Mesenchymal stem cell (in vitro differentiated cells and primary cell): ENCODE measurements around the gene TMPRSS6.
A peak's percentile ranks its signal among the peaks of the same experiment; 100 is the strongest.

Source experiments
- DNase-seq: peaks from one replicate; pipeline ENCODE4 v3.0.0-alpha.2; 2013
- H2AFZ ChIP-seq: one replicate; pipeline ENCODE4 v1.6.1; 2013; ENCODE audit warnings: low read depth, mild to moderate bottlenecking, control low read depth, inconsistent platforms, low read length, moderate library complexity
- H2AK5ac ChIP-seq: 2 replicates; pipeline ENCODE4 v1.6.1; 2013; ENCODE audit warnings: low read length, moderate library complexity, mild to moderate bottlenecking, inconsistent platforms; ENCODE audit not compliant: severe bottlenecking
- H2BK120ac ChIP-seq: one replicate; pipeline ENCODE4 v1.6.1; 2013; ENCODE audit warnings: low read depth, mild to moderate bottlenecking, inconsistent platforms, low read length, moderate library complexity
- H2BK12ac ChIP-seq, 2 experiments: one replicate each; pipeline ENCODE4 v1.6.1; 2013; ENCODE audit warnings: inconsistent platforms in 2 of 2, low read length in 2 of 2, mild to moderate bottlenecking in 2 of 2, moderate library complexity in 2 of 2, control low read depth in 1 of 2
- H2BK15ac ChIP-seq: one replicate; pipeline ENCODE4 v1.6.1; 2013; ENCODE audit warnings: mild to moderate bottlenecking, low read depth, inconsistent platforms; ENCODE audit not compliant: poor library complexity, severe bottlenecking
- H2BK5ac ChIP-seq: 2 replicates; pipeline ENCODE4 v1.6.1; 2013; ENCODE audit warnings: low read depth, mild to moderate bottlenecking, low read length, control low read depth, inconsistent platforms; ENCODE audit not compliant: poor library complexity, severe bottlenecking
- H3K14ac ChIP-seq, 2 experiments: one replicate each; pipeline ENCODE4 v1.6.1; 2013; ENCODE audit warnings: inconsistent platforms in 2 of 2, low read length in 2 of 2, control low read depth in 1 of 2, mild to moderate bottlenecking in 1 of 2, moderate library complexity in 1 of 2
- H3K18ac ChIP-seq, 2 experiments: one replicate each; pipeline ENCODE4 v1.6.1; 2013; ENCODE audit warnings: inconsistent platforms in 2 of 2, low read length in 2 of 2, control low read depth in 1 of 2, low read depth in 1 of 2, mild to moderate bottlenecking in 1 of 2
- H3K23ac ChIP-seq, 2 experiments: one replicate each; pipeline ENCODE4 v1.6.1; 2013; ENCODE audit warnings: inconsistent platforms in 2 of 2, low read length in 2 of 2, mild to moderate bottlenecking in 2 of 2, moderate library complexity in 2 of 2, control low read depth in 1 of 2
- H3K27ac ChIP-seq: 2 replicates; pipeline ENCODE4 v1.5.1; 2013; ENCODE audit warnings: mild to moderate bottlenecking, moderate library complexity, low read length, control low read depth, inconsistent platforms; ENCODE audit not compliant: poor library complexity, severe bottlenecking
- H3K27me3 ChIP-seq, 2 experiments: 2 replicates each; pipeline versions ENCODE4 v1.6.1 to v1.7.0; 2013; ENCODE audit warnings: low read length in 2 of 2, mild to moderate bottlenecking in 2 of 2, moderate library complexity in 2 of 2, control low read depth in 1 of 2, inconsistent platforms in 1 of 2; ENCODE audit not compliant: control insufficient read depth in 1 of 2, insufficient read depth in 1 of 2
- H3K36me3 ChIP-seq, 2 experiments: 2 replicates each; pipeline versions ENCODE4 v1.6.1 to v1.7.0; 2013; ENCODE audit warnings: low read length in 2 of 2, control low read depth in 1 of 2, inconsistent platforms in 1 of 2, low read depth in 1 of 2, mild to moderate bottlenecking in 1 of 2; ENCODE audit not compliant: insufficient read depth in 2 of 2, control insufficient read depth in 1 of 2
- H3K4ac ChIP-seq, 2 experiments: one replicate each; pipeline ENCODE4 v1.6.1; 2013; ENCODE audit warnings: inconsistent platforms in 2 of 2, low read length in 2 of 2, mild to moderate bottlenecking in 2 of 2, moderate library complexity in 2 of 2, control low read depth in 1 of 2, low read depth in 1 of 2
- H3K4me1 ChIP-seq: 2 replicates; pipeline ENCODE4 v1.6.1; 2013; ENCODE audit warnings: low read depth, low read length, control low read depth; ENCODE audit not compliant: control insufficient read depth, insufficient read depth
- H3K4me2 ChIP-seq: 2 replicates; pipeline ENCODE4 v1.6.1; 2013; ENCODE audit warnings: low read length, mild to moderate bottlenecking, inconsistent platforms; ENCODE audit not compliant: poor library complexity, severe bottlenecking
- H3K4me3 ChIP-seq, 2 experiments: 2 replicates each; pipeline versions ENCODE4 v1.5.1 to v1.7.0; 2013; ENCODE audit warnings: low read length in 2 of 2, mild to moderate bottlenecking in 2 of 2, control low read depth in 1 of 2, low read depth in 1 of 2; ENCODE audit not compliant: insufficient read depth in 1 of 2
- H3K79me1 ChIP-seq: replicated peaks from 2 replicates; pipeline ENCODE4 v1.6.1; 2013; ENCODE audit warnings: mild to moderate bottlenecking, control low read depth, low read length, inconsistent platforms; ENCODE audit not compliant: poor library complexity, severe bottlenecking
- H3K9ac ChIP-seq: 2 replicates; pipeline ENCODE4 v1.7.0; 2013; ENCODE audit warnings: mild to moderate bottlenecking, low read length, moderate library complexity
- H3K9me3 ChIP-seq: 2 replicates; pipeline ENCODE4 v1.7.0; 2013; ENCODE audit warnings: mild to moderate bottlenecking, low read length; ENCODE audit not compliant: control insufficient read depth
- H4K8ac ChIP-seq: one replicate; pipeline ENCODE4 v1.6.1; 2013; ENCODE audit warnings: inconsistent platforms, mild to moderate bottlenecking, low read length, moderate library complexity
- H4K91ac ChIP-seq: one replicate; pipeline ENCODE4 v1.6.1; 2013; ENCODE audit warnings: mild to moderate bottlenecking, low read length, inconsistent platforms
- WGBS: methylation state at CpG from one replicate; pipeline ENCODE4 v1.1.7; 2013; ENCODE audit warnings: mixed read lengths; 5-methylcytosine and 5-hydroxymethylcytosine counted together

The TMPRSS6 gene

GRCh38 chr22:37080838-37081237 lies 28.7 kb downstream of the TMPRSS6 start:
- WGBS: 90% methylated on average over 12 of the region's 12 CpGs

GRCh38 chr22:37080438-37080837 lies 29.1 kb downstream of the TMPRSS6 start:
- Histone ChIP-seq H3K27me3 (peaks cover 45 to 47% of the 10 kb centered on the region in 2 experiments), H3K4me3 (no peak overlapping the region), H2BK12ac (no peak overlapping the region), H3K4me2 (no peak overlapping the region), H3K79me1 (no peaks in the 10 kb centered on the region), H3K27ac (no peak overlapping the region), H3K36me3 (no peaks in the 10 kb centered on the region), H3K4ac (no peak overlapping the region), H2BK5ac (no peak overlapping the region), H2BK120ac (no peak overlapping the region), H3K9me3 (no peaks in the 10 kb centered on the region), H3K9ac (no peak overlapping the region), H3K14ac (peak overlapping the region in 1 of 2 experiments; percentile 58), H4K8ac (no peak overlapping the region), H3K18ac (no peak overlapping the region), H2BK15ac (no peak overlapping the region), H2AFZ (no peak overlapping the region), H3K4me1 (peaks cover 2% of the 10 kb centered on the region), H4K91ac (no peak overlapping the region), H3K23ac (no peak overlapping the region), H2AK5ac (no peak overlapping the region)
- WGBS: 88% methylated on average over 6 of the region's 6 CpGs
- no peak for DNase-seq

More at GRCh38 chr22:37080838-37081237, 28.7 kb downstream of the TMPRSS6 start:
- H2BK12ac ChIP-seq: no peak overlapping the region
- H3K4me2 ChIP-seq: no peak overlapping the region
- no peak overlapping the region for H2BK5ac ChIP-seq
- no peaks in the 10 kb centered on the region for H3K9me3 ChIP-seq
- H3K23ac ChIP-seq: no peak overlapping the region
- H3K4ac ChIP-seq: no peak overlapping the region
- H3K4me1 ChIP-seq: peaks cover 2% of the 10 kb centered on the region
- no peaks in the 10 kb centered on the region for H3K79me1 ChIP-seq
- H3K27ac ChIP-seq: no peak overlapping the region
- H3K27me3 ChIP-seq: peaks cover 45 to 46% of the 10 kb centered on the region in 2 experiments
- no peak overlapping the region for H3K4me3 ChIP-seq
- no peak overlapping the region for H2AK5ac ChIP-seq
- DNase-seq: no peak
- no peak overlapping the region for H3K18ac ChIP-seq
- H4K8ac ChIP-seq: no peak overlapping the region
- no peak overlapping the region for H2BK15ac ChIP-seq
- H4K91ac ChIP-seq: no peak overlapping the region
- H2AFZ ChIP-seq: no peak overlapping the region
- no peaks in the 10 kb centered on the region for H3K36me3 ChIP-seq
- no peak overlapping the region for H2BK120ac ChIP-seq
- no peak overlapping the region for H3K9ac ChIP-seq
- H3K14ac ChIP-seq: peak overlapping the region in 1 of 2 experiments; percentile 58

- 50% methylated on average over 13 of the region's 15 CpGs for WGBS
- H2BK120ac ChIP-seq: no peak overlapping the region
- no peaks in the 10 kb centered on the region for H3K36me3 ChIP-seq
- peak overlapping the region in 1 of 2 experiments; percentile 55 for H3K18ac ChIP-seq
- no peak overlapping the region for H3K9ac ChIP-seq
- H3K79me1 ChIP-seq: no peaks in the 10 kb centered on the region
- no peak overlapping the region for H2AFZ ChIP-seq
- H3K4me2 ChIP-seq: no peak overlapping the region
- H3K14ac ChIP-seq: peak overlapping the region in 1 of 2 experiments; percentile 26
- H4K8ac ChIP-seq: no peak overlapping the region
- H3K4me3 ChIP-seq: no peak overlapping the region
- H3K23ac ChIP-seq: no peak overlapping the region
- no peaks in the 10 kb centered on the region for H3K9me3 ChIP-seq
- H3K27me3 ChIP-seq: peaks cover 44 to 47% of the 10 kb centered on the region in 2 experiments
- DNase-seq: peak; percentile 61
- no peak overlapping the region for H3K4ac ChIP-seq
- no peak overlapping the region for H3K27ac ChIP-seq
- no peak overlapping the region for H2BK12ac ChIP-seq
- H2BK15ac ChIP-seq: no peak overlapping the region
- no peak overlapping the region for H2BK5ac ChIP-seq
- no peak overlapping the region for H2AK5ac ChIP-seq
- H4K91ac ChIP-seq: no peak overlapping the region
- peaks cover 2% of the 10 kb centered on the region for H3K4me1 ChIP-seq
Observed at GRCh38 chr22:37079668-37080171, 29.8 kb downstream of the TMPRSS6 start.

GRCh38 chr22:37079158-37079557 lies 30.4 kb downstream of the TMPRSS6 start:
- Histone ChIP-seq H3K9ac (no peak overlapping the region), H2BK15ac (no peak overlapping the region), H2AFZ (no peak overlapping the region), H3K23ac (no peak overlapping the region), H3K9me3 (no peaks in the 10 kb centered on the region), H3K18ac (no peak overlapping the region), H2AK5ac (no peak overlapping the region), H3K27ac (no peak overlapping the region), H3K79me1 (no peaks in the 10 kb centered on the region), H3K27me3 (peaks cover 46 to 49% of the 10 kb centered on the region in 2 experiments), H3K14ac (no peak overlapping the region), H4K8ac (no peak overlapping the region), H4K91ac (no peak overlapping the region), H3K4me2 (no peak overlapping the region), H3K4me1 (peaks cover 1% of the 10 kb centered on the region), H3K4me3 (no peak overlapping the region), H3K4ac (no peak overlapping the region), H2BK120ac (no peak overlapping the region), H2BK12ac (no peak overlapping the region), H3K36me3 (no peaks in the 10 kb centered on the region), H2BK5ac (no peak overlapping the region)
- no peak for DNase-seq
- WGBS: 65% methylated on average over 5 of the region's 5 CpGs
